ENCODE results near the gene HERPUD1.
"Not testable (repeated sequence)": the region's sequence is repeated elsewhere in the genome, so short reads cannot be mapped to it uniquely, and the experiment has no call there.

The HERPUD1 gene

DNA sequence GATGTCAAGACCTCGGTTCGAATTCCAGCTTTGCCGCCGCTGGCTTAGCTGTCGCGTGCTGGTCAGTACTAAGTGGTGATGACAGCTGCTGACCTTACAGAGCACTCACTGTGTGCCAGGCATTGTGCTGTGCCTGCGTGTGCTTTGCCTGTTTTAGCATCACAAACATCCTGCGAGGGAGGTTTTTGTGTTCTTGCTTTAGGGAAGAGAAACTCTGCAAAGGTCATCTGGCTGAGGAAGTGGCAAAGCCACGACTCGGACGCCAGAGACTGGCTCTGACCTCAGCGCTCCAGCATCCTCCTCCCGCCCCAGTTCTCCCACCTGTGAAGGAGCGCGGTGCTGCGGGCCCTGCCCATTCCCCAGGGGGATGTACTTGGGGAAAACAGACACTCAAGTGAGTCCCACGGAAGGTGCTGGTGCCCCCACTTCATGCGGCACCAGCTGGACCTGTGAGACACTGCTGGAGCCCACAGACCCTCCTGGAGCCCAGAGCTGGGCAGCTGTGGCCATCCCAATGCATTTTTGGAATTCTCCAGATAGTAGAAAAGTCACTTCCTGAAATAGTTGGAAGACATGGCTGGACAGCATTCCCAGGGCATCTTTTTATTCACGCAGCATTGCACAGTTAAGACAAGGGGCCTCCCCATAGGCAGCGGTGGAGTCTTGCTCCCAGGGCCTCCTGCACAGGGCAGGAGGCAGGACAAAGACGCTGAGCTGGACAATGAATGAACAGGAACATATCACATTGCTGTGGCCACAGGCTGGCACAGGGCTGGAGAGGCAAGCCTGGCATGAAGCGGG lies 20.0 kb upstream of the HERPUD1 start:
- DNase-seq = no peak

DNA sequence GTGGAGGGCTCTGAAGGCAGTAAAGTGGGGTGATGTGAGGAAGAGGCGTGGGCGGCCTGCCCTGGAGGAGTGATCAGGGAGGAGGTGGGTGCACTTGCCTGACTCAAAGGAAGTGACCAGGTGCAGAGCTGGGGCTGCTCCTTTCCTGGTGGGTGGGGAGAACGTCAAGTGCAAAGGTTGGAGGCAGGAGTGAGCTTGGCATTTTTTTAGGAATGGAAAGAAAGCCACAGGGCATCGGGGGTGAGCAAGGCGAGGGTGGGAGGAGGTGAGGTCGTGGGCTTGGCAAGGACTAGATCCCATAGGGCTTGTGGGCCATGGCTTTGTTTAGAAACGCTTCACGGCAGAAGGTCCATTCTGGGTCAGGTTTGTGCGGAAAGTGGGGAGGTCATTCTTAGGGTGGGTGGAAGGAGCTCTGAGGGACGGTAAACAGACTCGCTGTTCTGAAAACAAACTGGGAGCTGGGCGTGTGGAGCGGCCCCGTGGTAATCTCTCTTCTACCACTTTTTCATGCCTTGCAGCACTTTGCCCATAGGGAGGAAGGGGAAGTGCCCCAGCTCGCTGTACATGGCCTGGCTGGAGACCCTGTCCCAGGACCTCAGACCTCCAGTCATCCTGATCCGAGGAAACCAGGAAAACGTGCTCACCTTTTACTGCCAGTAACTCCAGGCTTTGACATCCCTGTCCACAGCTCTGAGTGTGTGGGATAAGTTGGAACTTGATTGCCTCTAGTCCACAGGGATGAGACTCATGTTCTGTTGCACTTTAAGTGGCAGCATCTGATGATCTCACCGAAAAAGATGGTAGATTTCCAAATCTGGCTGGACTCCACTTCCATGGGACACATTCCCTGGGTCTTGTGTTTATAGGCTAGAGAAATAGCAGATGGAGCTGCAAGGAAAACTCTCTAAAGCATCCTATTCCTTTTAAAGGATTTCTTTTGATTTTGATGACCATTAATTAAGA lies 18.9 kb upstream of the HERPUD1 start:
- no peak for DNase-seq

DNA sequence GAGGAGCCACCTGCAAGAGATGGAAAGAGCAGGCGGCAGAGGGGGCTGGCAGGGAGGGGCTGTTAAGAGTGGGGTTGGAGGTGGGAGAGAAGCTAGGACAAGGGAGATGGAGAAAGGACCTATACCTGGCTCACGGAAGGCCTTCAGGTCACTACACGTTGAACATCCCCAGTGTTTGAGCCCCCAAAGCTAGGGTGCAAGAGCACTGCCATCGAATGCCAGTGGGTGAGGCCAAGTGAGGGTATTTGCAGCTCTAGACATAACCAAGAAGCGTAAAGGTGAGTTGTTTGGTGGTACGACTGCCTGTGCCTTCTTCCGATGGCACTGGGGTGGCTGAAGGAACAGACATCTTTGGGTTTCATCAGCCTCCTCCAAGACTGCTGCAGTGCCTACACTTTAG lies 17.0 kb upstream of the HERPUD1 start:
- no peak for DNase-seq

DNA sequence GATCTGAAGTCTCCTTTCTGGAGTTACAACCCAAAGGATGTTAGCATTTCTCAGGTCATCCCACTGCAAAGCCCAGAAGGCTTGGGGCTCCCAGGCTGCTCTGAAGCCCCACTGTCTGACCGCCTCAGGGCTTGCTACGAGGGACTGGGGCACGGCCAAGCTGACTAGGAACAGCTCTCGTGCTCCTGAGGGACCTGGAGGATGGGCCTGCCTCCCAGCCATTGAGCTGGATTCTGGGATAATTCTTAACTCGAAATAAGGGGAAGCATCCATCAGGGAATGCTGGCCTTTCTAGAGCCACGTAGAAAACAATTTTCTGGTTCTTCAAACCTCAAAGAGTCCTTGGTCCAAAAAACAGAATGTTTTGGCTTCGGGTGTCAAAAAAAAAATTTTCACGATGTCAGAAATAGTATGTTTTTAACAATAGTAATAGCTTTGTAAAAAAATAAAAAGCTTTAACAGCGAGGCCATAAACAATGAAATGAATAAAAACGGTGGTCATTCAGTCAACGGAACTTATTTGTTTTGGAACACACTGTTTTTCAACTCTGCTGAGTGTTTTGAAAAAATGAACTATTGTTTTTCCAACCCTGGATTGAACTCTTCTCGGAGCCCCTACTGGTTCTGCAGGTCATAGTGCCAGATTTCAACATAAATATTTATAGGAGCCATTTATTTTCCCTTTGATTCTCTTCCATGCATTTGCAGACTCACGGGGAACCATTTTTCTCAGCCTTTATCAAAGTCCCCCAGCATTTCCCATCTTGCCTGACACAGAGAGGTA lies 16.4 kb upstream of the HERPUD1 start:
- no peak for DNase-seq

GRCh38 chr16:56916571-56917403 lies 15.2 kb upstream of the HERPUD1 start:
- DNase-seq = no peak

GRCh38 chr16:56918467-56919012 lies 13.4 kb upstream of the HERPUD1 start:
- no peak for DNase-seq

DNA sequence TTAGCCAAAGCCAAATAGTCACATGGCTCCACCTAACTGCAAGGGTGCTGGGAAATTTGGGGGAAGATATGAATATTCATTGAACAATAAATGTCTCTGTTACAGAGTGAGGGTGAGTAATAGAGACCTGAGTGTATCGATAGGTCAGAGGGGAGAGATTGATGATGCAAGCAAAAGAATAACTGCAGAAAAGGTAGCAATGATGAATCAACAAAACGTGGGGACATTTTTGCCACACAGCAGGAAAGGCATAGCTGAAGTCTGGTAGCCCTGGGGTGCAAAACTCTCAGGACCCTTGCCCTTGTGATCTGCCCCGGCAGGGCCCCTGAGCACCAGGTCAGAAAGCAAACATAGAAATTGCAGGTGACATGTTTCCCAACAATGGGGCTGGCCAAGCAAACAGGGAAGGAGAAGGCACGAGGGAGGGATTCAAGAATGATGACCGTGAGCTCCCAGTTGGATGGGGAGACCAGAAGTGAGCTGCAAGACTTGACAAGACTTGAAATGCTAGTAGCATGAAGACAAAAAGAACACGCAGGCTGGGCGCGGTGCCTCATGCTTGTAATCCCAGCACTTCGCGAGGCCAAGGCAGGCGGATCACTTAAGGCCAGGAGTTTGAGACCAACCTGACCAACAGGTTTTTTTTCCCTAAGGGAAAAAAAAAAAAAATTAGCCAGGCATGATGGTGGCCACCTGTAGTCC lies 12.7 kb upstream of the HERPUD1 start:
- DNase-seq = no peak

DNA sequence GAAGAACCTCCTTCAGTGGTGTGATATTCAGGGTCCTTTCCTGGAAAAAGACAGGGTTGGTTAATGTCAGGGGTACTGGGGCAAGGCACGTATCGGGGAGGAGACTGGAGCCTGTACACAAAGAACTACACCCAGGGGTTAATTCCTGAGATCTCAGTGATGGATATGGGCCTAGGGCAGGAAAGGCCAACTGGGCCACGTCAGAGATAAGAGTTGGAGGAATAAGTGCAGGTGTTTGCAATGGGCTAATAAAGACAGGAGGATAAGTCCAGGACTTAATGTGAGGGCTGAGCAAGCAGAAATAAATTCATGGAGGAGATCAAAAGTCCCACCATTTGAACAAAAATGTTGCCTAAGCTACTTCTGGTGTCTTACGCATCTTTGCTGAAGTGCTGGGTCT lies 10.4 kb upstream of the HERPUD1 start:
- no peak for DNase-seq

DNA sequence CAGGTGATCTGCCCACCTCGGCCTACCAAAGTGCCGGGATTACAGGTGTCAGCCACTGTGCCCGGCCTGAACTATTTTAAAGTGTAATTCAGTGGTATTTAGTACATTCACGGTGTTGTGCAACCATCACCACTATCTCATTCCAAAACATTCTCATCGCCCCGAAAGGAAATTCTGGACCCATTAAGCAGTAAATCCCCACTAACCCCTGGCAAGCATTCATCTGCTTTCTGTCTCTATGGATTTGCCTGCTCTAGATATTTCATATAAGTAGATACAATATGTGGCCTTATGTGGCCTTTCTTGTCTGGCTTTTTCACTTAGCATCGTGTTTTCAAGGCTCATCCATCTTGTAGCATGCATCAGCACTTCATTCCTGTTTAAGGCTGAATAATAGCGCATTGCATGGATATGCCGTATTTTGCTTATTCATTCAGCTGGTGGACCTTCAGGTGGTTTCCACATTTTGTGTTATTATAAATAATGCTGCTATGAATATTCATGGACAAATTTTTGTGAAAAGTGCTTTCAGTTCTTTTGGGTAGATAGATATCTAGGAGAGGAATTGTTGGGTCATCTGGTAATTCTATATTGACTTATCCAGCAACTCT lies 8.4 kb upstream of the HERPUD1 start:
- no peak for DNase-seq

GRCh38 chr16:56927471-56927870 lies 4.5 kb upstream of the HERPUD1 start:
- no peak for DNase-seq

DNA sequence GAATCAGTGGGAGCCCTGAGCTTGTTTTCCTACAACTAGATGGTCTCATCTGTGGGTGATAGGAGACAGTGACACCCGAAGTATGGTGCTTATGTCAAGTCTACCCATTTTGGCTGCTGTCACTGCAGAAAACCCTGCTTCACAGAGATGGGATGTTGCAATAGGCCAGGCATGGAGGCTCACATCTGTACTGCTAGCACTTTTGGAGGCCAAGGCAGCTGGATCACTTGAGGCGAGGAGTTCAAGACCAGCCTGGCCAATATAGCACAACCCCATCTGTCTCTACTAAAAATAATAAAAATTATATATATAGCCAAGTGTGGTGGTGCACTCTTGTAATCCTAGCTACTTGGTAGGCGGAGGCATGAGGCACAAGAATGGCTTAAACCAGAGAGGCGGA lies 2.3 kb upstream of the HERPUD1 start:
- no peak for DNase-seq

DNA sequence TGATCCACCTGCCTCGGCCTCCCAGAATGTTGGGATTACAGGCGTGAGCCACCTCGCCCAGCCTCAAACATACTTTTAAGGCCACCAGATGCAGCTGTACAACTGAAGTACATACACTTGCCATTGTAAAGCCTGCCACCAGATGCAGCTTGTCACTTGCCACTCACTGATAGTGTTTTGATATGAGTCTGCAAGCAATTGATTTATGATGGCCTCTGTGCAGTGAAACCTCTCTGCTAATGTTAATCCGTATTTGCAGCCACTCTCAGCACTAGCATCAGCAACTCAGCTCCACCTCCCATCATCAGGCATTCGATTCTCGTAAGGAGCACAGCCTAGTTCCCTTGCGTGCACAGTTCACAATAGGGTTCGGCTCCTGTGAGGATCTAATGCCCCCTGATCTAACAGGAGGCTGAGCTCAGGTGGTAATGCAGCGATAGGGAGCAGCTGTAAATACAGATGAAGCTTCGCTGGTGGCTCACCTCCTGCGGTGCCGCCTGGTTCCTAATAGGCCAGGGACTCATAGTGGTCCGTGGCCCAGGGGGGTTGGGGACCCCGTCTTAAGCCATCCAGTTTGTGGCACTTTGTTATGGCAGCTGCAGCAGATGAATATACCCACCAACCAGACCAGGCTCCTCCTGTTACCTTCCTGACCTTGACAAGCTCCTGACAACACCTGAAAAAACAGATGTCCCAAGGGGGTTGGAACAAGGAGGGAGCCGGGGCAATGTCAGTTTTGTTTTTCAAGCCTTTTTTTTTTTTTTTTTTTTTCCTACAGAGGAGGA lies 1.3 kb upstream of the HERPUD1 start:
- no peak for DNase-seq

GRCh38 chr16:56931271-56931891 lies 561 bp upstream of the HERPUD1 start:
- DNase-seq = no peak

GRCh38 chr16:56932721-56933619 lies 1.0 kb downstream of the HERPUD1 start:
- peak; percentile 39 for DNase-seq

DNA sequence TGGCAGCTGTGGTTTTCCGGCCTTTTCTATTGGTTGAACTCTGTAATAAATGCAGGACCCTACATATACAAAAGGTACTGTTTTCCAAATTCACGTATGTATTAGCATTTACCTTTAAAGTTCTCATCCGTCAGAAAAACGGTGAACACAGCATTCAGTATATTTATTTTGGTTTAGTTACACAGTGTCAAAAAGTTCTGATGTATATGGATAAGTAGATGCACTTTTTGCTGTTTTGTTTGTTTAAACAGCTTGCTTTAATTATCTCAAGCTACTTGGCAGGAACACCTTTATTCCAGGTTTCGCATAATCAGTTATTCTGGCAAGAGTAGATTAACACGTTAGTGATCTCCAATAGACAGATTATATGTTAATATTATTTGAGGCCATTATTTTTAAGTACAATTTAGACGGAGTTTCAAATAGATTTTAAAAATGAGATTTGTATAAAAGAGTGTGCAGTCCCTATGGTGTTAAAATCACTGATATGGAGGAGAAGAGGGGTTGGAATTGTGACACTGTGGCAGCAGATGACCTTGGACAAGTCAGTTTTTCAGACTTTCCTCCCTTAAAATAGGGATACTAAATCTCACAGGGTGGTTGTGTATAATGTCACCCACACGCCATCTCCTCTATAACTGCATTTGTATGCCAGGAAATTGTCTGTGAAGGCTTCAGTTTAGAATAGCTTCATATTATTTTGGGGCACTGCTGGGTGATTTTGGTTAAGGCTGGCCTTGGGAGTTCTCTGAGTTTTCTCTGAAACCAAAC lies 2.1 kb downstream of the HERPUD1 start:
- DNase-seq = peak; percentile 10

DNA sequence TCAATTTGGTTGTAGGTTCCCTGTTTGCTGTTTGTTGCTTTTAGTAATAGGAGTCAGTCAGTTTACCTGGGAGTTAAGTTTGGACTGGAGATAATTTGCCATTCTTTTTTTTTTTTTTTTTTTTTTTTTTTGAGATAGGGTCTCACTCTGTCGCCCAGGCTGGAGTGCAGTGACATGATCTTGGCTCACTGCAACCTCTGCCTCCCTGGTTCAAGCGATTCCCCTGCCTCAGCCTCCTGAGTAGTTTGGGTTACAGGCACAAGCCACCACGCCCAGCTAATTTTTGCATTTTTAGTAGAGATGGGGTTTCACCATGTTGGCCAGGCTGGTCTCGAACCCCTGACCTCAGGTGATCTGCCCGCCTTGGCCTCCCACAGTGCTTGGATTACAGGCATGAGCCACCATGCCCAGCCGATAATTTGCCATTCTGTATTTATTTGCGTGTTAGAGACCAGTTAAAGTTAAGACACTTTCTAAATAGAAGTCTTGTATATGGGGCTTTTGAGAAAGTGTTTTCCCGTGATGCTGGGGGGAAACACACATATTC lies 2.7 kb downstream of the HERPUD1 start:
- DNase-seq = not testable (repeated sequence)

DNA sequence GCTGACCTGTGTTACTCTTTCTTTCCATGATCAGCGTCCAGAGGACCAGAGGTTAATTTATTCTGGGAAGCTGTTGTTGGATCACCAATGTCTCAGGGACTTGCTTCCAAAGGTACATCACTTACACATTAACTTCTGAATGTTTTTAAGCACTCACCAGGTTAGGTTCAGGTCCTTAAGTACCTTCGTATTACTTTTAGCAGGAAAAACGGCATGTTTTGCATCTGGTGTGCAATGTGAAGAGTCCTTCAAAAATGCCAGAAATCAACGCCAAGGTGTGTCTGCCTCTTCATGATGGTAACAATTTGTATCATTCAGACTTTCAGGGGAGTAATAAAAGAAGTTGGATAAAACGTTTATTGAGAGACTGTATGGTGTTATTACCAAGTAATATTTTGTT lies 3.3 kb downstream of the HERPUD1 start:
- DNase-seq = no peak

Measured in COR-L47 (cell line).